Testis (tissue), 3 donors: ENCODE measurements around the gene WNK2. TPM values are rescaled to one million over a fixed set of nuclear protein-coding genes. Genes with fewer than 3 reads are reported as not detected.
A peak's percentile ranks its signal among the peaks of the same experiment; 100 is the strongest.

Source experiments
- DNase-seq: peaks from one replicate; pipeline ENCODE4 v3.0.0-alpha.2; 2019
- H3K27ac ChIP-seq, 2 donors: fragments of 200-600 bp; sonication (generic); one replicate each; pipeline ENCODE4 v1.5.1; 2019
- H3K27me3 ChIP-seq: fragments of 200-600 bp; sonication (generic); one replicate; pipeline ENCODE4 v1.5.1; 2019
- H3K36me3 ChIP-seq: fragments of 200-600 bp; sonication (generic); one replicate; pipeline ENCODE4 v1.5.1; 2017; ENCODE audit warnings: low read depth; ENCODE audit errors: missing control alignments
- H3K4me1 ChIP-seq: fragments of 200-600 bp; sonication (generic); one replicate; pipeline ENCODE4 v1.5.1; 2019
- H3K4me3 ChIP-seq, 2 donors: fragments of 200-600 bp; sonication (generic); one replicate each; pipeline ENCODE4 v1.5.1; 2017 to 2019
- H3K9me3 ChIP-seq: fragments of 200-600 bp; sonication (generic); one replicate; pipeline ENCODE4 v1.5.1; 2017
- POLR2A ChIP-seq: fragments of 450-650 bp; IDR thresholded peaks from one replicate; pipeline ENCODE4 v1.6.1; 2017; ENCODE audit warnings: antibody characterized with exemption, mild to moderate bottlenecking, moderate library complexity
- WGBS, 2 donors: methylation state at CpG; one replicate each; pipeline ENCODE4 v1.1.5; 2018; 5-methylcytosine and 5-hydroxymethylcytosine counted together
- intact Hi-C: fragments of 100-400 bp; cut with DNase I; formaldehyde crosslinking; loops from one replicate; pipeline ENCODE4 v1.15.1; 2023; ENCODE audit warnings: low total_unique reads
- polyA plus RNA-seq: library from polyadenylated mRNA; stranded (reverse); fragments of 350-450 nt; fragmentation: Illumina TruSeq; extraction: RNeasy Lipid Tissue Mini Kit (QIAGEN cat#74804); gene quantifications from one replicate; pipeline ENCODE4 v1.2.3, GENCODE V29; 2014; ENCODE audit warnings: low read depth, low replicate concordance; ENCODE audit not compliant: insufficient read depth
- total RNA-seq, 2 donors: library from RNA; depleted of rRNA; stranded (reverse); fragments of >200 nt; gene quantifications; one replicate each; pipeline ENCODE4 v1.2.3, GENCODE V29; 2016
- TF ChIP-seq, protein P1 (sequence below), 3 experiments: fragments of 450-650 bp in 2 of 3; fragments of 200-600 bp in 1 of 3; sonication (generic) in 1 of 3; IDR thresholded peaks; one replicate each; pipeline ENCODE4 v1.5.1; 2016 to 2019; ENCODE audit warnings: antibody characterized with exemption in 3 of 3, mild to moderate bottlenecking in 2 of 3, moderate library complexity in 1 of 3

Gene WNK2
- total and polyA plus RNA-seq, 3 donors from 2014 or later: 29.0 to 91.1 (median 50.5) TPM

DNA sequence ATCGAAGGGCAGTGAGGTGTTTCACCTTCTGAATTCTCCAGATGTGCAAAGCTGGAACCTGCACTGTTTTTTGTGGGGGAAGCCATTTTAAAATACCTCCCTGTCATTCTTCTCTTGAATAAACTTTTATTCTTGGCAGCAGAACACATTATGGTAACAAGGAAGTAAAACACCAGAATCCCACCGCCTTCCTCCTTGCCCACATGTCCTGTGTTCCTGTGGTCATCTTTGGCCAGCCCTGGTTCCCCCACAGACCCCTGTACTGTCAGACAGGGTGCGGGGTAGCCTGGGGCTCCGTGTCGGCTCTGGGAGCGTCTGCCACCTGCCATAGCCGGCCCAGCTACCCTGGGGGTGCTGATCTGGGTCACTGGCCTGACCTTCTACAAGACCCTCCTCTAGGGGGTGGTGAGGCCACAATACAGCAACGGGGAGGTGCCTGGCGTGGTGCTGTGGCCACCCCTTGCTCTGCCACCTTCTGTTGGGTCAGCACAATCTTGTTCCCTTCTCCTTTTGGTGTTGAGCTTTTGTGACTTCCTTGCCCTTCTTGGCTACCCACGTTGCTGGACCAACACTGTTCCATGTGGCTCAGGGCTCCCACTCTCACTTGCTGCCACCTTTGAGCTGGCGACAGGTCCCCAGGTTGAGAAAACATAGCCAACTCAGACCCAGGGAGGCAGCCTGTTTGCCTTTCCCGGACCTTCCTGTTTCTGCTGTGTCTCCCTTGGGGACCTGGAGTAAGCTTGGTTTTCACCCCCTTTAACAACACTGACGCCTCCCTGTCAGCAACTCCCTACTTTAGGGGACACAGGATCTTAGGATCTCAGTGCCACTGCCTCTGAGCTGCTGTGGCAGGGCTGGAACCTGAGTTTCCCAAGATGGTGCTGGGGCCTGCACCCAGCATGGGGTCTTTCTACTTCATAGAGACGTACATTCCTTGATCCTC lies 4.8 kb downstream of the WNK2 start:
- H3K36me3 ChIP-seq: no peaks in the 10 kb centered on the region
- TF ChIP-seq, protein P1, sequence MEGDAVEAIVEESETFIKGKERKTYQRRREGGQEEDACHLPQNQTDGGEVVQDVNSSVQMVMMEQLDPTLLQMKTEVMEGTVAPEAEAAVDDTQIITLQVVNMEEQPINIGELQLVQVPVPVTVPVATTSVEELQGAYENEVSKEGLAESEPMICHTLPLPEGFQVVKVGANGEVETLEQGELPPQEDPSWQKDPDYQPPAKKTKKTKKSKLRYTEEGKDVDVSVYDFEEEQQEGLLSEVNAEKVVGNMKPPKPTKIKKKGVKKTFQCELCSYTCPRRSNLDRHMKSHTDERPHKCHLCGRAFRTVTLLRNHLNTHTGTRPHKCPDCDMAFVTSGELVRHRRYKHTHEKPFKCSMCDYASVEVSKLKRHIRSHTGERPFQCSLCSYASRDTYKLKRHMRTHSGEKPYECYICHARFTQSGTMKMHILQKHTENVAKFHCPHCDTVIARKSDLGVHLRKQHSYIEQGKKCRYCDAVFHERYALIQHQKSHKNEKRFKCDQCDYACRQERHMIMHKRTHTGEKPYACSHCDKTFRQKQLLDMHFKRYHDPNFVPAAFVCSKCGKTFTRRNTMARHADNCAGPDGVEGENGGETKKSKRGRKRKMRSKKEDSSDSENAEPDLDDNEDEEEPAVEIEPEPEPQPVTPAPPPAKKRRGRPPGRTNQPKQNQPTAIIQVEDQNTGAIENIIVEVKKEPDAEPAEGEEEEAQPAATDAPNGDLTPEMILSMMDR (IDR thresholded peaks at IDR 0.05): no peak
- no peak for TF ChIP-seq POLR2A
- no peak for DNase-seq
- no peaks in the 10 kb centered on the region for H3K9me3 ChIP-seq
- H3K4me1 ChIP-seq: no peaks in the 10 kb centered on the region
- H3K27me3 ChIP-seq: no peaks in the 10 kb centered on the region
- 80 to 82% methylated on average over 13 to 14 of the region's 14 CpGs for WGBS, 2 donors
- no peak overlapping the region for H3K27ac ChIP-seq
- H3K4me3 ChIP-seq: no peak overlapping the region
- intact Hi-C loops: no loop called here

DNA sequence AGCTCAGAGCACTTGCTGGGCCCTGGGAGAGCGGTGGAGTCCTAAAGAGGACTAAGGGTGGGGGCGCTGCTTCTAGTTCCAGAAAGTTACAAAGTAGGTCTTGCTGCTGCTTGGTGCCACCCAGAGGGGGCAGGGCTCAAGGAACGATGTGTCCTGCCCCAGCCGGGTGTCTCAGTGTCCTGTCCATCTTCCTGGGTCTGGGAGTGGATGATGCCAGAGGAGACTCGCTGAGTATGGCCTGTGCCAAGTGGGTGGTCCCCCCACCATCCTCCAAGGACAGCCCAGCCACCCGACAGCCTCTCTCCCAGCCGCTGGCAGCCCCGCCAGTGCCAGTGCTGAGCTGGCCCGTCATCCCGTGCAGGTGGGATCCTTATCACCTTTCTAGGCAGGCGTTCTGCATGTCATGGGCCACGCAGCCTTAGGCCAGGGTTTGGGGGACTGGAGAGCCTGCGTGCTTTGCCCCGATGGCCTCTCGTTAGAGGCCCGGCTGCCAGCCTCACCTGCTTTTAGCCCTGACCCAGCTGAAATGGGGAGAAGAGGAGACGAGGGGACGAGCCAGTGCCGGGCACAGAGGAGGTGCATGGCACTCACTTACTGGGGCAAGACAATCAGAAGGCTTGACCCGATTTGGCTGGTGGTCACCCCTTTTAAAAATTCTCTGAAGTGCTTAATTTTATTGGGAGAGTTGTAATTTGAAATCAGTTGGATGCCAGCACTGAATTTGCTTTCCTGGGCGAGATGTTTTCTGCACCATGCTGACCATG lies 5.6 kb downstream of the WNK2 start:
- no peaks in the 10 kb centered on the region for H3K4me1 ChIP-seq
- no peaks in the 10 kb centered on the region for H3K36me3 ChIP-seq
- no peak overlapping the region for H3K27ac ChIP-seq
- intact Hi-C loops: no loop called here
- 84 to 86% methylated on average over 13 to 21 of the region's 21 CpGs for WGBS, 2 donors
- no peak overlapping the region for H3K4me3 ChIP-seq
- peak; percentile 35 for DNase-seq
- H3K27me3 ChIP-seq: no peaks in the 10 kb centered on the region
- no peaks in the 10 kb centered on the region for H3K9me3 ChIP-seq
- TF ChIP-seq, protein P1 (IDR thresholded peaks at IDR 0.05): no peak
- no peak for TF ChIP-seq POLR2A

DNA sequence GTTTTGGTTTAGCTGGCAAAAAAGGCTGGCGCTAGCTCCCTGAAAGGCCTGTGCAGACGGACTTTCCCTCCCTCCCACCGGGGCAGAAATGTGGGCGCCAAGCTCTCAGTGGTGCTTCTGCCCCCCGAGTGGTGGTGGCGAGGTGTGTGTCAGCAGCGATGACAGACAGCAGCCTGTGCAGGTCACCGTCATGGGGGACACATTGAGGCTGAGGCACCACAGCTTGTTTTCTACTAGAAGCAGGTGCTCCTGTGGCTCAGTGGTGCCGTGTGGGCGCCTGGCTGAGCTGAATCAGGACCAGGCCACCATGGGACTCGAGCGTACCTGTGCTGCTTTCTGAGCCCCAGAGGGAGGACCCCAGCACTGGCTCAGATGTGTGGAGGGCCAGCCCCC lies 6.2 kb downstream of the WNK2 start:
- no peaks in the 10 kb centered on the region for H3K9me3 ChIP-seq
- intact Hi-C loops: no loop called here
- H3K27ac ChIP-seq: no peak overlapping the region
- no peaks in the 10 kb centered on the region for H3K36me3 ChIP-seq
- no peak overlapping the region for H3K4me3 ChIP-seq
- no peak for DNase-seq
- WGBS, 2 donors: 91 to 95% methylated on average over 8 to 12 of the region's 12 CpGs
- no peaks in the 10 kb centered on the region for H3K27me3 ChIP-seq
- H3K4me1 ChIP-seq: no peaks in the 10 kb centered on the region
- TF ChIP-seq POLR2A: no peak
- TF ChIP-seq, protein P1 (IDR thresholded peaks at IDR 0.05): no peak

DNA sequence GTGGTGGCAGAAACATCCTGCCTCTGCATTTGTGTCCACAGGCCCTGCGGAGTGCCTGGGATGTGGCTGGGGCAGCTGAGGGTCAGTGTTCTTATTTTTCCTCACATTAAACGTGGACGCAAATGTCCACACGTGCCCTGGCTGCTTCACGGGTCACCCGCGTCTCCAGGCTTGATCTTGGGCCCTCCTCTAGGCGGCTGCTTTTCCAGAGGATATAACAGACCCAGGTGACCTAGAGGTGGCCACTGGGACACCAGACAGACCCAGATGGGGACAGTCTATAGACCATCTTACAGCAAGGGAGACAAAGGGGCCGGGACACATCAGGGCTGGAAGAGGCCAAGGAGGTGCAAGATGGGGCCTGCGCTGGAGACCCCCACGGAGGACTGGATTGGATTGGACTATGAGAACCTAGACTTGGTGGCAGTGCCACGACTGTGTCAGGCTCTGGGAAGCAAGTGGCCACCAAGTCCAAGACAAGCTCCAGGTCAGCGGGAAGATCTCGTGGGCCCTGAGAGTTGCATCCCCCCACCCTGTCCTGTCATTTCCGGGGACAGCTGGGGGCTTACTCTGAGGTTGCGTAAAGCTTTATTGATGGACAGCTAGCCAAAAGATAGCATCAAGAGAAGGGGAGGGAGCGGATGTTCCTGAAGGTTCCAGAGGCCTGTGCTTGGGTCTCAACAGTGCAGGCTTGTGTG lies 6.9 kb downstream of the WNK2 start:
- H3K4me3 ChIP-seq: no peak overlapping the region
- H3K9me3 ChIP-seq: no peaks in the 10 kb centered on the region
- H3K4me1 ChIP-seq: no peaks in the 10 kb centered on the region
- TF ChIP-seq, protein P1 (IDR thresholded peaks at IDR 0.05): no peak
- TF ChIP-seq POLR2A: no peak
- DNase-seq: no peak
- 93 to 97% methylated on average over 9 to 17 of the region's 17 CpGs for WGBS, 2 donors
- H3K27me3 ChIP-seq: no peaks in the 10 kb centered on the region
- no peak overlapping the region for H3K27ac ChIP-seq
- intact Hi-C loops: no loop called here
- H3K36me3 ChIP-seq: no peaks in the 10 kb centered on the region
